ENCODE measurements around the gene SMCHD1. TPM values are rescaled to one million over a fixed set of nuclear protein-coding genes. Genes with fewer than 3 reads are reported as not detected.

The SMCHD1 gene
- total and polyA plus RNA-seq, 2 experiments from 2014 or later = 7.7 to 39.0 TPM

GRCh38 chr18:2792395-2792794 lies 136.9 kb downstream of the SMCHD1 start:
- Histone ChIP-seq H3K36me3 (ENCODE audit: insufficient read depth) (no peaks in the 10 kb centered on the region), H3K4me1 (ENCODE audit: insufficient read depth) (no peaks in the 10 kb centered on the region; the same call in 1 of the 2 replicates), H3K4me2 (no peak overlapping the region), H3K9me2 (ENCODE audit: insufficient read depth) (no peaks in the 10 kb centered on the region), H3K27ac (ENCODE audit: low read depth) (no peak overlapping the region), H3K27me3 (ENCODE audit: insufficient read depth) (no peaks in the 10 kb centered on the region), H3K4me3 (no peak overlapping the region), H2AFZ (no peak overlapping the region), H3K79me2 (replicated peaks; ENCODE audit: insufficient read depth) (no peaks in the 10 kb centered on the region), H4K20me1 (replicated peaks; ENCODE audit: insufficient read depth) (no peaks in the 10 kb centered on the region), H3F3A (replicated peaks; ENCODE audit: low read depth) (no peaks in the 10 kb centered on the region)
- TF ChIP-seq EZH2phosphoT487 (IDR thresholded peaks at IDR 0.05; ENCODE audit: unreplicated experiment) (no peak), ZNF331 (CRISPR knock-in tag; IDR thresholded peaks at IDR 0.05; ENCODE audit: low read depth) (no peak), NANOG (IDR thresholded peaks at IDR 0.05; ENCODE audit: borderline replicate concordance) (no peak), EZH2 (IDR thresholded peaks at IDR 0.05; ENCODE audit: low read depth, unreplicated experiment) (no peak), CTCF (conservative IDR thresholded peaks at IDR 0.05; ENCODE audit: low read depth in 2 of 2) (no peak), CREB1 (CRISPR knock-in tag; IDR thresholded peaks at IDR 0.05; ENCODE audit: low read depth) (no peak), STAT1 (IDR thresholded peaks at IDR 0.05; ENCODE audit: unreplicated experiment) (no peak), POLR2AphosphoS5 (IDR thresholded peaks at IDR 0.05; ENCODE audit: low read depth) (no peak), ZNF114 (CRISPR knock-in tag; IDR thresholded peaks at IDR 0.05) (no peak), JUNB (IDR thresholded peaks at IDR 0.05; ENCODE audit: unreplicated experiment) (no peak)
- TF ChIP-seq, protein P1, sequence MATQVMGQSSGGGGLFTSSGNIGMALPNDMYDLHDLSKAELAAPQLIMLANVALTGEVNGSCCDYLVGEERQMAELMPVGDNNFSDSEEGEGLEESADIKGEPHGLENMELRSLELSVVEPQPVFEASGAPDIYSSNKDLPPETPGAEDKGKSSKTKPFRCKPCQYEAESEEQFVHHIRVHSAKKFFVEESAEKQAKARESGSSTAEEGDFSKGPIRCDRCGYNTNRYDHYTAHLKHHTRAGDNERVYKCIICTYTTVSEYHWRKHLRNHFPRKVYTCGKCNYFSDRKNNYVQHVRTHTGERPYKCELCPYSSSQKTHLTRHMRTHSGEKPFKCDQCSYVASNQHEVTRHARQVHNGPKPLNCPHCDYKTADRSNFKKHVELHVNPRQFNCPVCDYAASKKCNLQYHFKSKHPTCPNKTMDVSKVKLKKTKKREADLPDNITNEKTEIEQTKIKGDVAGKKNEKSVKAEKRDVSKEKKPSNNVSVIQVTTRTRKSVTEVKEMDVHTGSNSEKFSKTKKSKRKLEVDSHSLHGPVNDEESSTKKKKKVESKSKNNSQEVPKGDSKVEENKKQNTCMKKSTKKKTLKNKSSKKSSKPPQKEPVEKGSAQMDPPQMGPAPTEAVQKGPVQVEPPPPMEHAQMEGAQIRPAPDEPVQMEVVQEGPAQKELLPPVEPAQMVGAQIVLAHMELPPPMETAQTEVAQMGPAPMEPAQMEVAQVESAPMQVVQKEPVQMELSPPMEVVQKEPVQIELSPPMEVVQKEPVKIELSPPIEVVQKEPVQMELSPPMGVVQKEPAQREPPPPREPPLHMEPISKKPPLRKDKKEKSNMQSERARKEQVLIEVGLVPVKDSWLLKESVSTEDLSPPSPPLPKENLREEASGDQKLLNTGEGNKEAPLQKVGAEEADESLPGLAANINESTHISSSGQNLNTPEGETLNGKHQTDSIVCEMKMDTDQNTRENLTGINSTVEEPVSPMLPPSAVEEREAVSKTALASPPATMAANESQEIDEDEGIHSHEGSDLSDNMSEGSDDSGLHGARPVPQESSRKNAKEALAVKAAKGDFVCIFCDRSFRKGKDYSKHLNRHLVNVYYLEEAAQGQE (IDR thresholded peaks at IDR 0.05; ENCODE audit: unreplicated experiment) = no peak
- TF ChIP-seq, protein P2, sequence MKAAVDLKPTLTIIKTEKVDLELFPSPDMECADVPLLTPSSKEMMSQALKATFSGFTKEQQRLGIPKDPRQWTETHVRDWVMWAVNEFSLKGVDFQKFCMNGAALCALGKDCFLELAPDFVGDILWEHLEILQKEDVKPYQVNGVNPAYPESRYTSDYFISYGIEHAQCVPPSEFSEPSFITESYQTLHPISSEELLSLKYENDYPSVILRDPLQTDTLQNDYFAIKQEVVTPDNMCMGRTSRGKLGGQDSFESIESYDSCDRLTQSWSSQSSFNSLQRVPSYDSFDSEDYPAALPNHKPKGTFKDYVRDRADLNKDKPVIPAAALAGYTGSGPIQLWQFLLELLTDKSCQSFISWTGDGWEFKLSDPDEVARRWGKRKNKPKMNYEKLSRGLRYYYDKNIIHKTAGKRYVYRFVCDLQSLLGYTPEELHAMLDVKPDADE (IDR thresholded peaks at IDR 0.05) = no peak
- TF ChIP-seq, protein P3, sequence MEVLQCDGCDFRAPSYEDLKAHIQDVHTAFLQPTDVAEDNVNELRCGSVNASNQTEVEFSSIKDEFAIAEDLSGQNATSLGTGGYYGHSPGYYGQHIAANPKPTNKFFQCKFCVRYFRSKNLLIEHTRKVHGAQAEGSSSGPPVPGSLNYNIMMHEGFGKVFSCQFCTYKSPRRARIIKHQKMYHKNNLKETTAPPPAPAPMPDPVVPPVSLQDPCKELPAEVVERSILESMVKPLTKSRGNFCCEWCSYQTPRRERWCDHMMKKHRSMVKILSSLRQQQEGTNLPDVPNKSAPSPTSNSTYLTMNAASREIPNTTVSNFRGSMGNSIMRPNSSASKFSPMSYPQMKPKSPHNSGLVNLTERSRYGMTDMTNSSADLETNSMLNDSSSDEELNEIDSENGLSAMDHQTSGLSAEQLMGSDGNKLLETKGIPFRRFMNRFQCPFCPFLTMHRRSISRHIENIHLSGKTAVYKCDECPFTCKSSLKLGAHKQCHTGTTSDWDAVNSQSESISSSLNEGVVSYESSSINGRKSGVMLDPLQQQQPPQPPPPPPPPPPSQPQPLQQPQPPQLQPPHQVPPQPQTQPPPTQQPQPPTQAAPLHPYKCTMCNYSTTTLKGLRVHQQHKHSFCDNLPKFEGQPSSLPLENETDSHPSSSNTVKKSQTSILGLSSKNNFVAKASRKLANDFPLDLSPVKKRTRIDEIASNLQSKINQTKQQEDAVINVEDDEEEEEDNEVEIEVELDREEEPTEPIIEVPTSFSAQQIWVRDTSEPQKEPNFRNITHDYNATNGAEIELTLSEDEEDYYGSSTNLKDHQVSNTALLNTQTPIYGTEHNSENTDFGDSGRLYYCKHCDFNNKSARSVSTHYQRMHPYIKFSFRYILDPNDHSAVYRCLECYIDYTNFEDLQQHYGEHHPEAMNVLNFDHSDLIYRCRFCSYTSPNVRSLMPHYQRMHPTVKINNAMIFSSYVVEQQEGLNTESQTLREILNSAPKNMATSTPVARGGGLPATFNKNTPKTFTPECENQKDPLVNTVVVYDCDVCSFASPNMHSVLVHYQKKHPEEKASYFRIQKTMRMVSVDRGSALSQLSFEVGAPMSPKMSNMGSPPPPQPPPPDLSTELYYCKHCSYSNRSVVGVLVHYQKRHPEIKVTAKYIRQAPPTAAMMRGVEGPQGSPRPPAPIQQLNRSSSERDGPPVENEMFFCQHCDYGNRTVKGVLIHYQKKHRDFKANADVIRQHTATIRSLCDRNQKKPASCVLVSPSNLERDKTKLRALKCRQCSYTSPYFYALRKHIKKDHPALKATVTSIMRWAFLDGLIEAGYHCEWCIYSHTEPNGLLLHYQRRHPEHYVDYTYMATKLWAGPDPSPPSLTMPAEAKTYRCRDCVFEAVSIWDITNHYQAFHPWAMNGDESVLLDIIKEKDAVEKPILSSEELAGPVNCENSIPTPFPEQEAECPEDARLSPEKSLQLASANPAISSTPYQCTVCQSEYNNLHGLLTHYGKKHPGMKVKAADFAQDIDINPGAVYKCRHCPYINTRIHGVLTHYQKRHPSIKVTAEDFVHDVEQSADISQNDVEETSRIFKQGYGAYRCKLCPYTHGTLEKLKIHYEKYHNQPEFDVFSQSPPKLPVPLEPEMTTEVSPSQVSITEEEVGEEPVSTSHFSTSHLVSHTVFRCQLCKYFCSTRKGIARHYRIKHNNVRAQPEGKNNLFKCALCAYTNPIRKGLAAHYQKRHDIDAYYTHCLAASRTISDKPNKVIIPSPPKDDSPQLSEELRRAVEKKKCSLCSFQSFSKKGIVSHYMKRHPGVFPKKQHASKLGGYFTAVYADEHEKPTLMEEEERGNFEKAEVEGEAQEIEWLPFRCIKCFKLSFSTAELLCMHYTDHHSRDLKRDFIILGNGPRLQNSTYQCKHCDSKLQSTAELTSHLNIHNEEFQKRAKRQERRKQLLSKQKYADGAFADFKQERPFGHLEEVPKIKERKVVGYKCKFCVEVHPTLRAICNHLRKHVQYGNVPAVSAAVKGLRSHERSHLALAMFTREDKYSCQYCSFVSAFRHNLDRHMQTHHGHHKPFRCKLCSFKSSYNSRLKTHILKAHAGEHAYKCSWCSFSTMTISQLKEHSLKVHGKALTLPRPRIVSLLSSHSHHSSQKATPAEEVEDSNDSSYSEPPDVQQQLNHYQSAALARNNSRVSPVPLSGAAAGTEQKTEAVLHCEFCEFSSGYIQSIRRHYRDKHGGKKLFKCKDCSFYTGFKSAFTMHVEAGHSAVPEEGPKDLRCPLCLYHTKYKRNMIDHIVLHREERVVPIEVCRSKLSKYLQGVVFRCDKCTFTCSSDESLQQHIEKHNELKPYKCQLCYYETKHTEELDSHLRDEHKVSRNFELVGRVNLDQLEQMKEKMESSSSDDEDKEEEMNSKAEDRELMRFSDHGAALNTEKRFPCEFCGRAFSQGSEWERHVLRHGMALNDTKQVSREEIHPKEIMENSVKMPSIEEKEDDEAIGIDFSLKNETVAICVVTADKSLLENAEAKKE (CRISPR knock-in tag; IDR thresholded peaks at IDR 0.05) = no peak
- Mint-ChIP-seq H3K27me3 (ENCODE audit: insufficient read depth, low read depth, poor library complexity) (peaks cover 2% of the 10 kb centered on the region), H3K9me3 (no peaks in the 10 kb centered on the region), H3K4me1 (peaks cover 3% of the 10 kb centered on the region; the same call in 1 of the 3 replicates), H3K36me3 (ENCODE audit: low read depth) (peaks cover 27% of the 10 kb centered on the region; the same call in 2 of the 3 replicates), H3K27ac (no peak overlapping the region), H3K4me3 (no peak overlapping the region)
- ATAC-seq = no peak
- DNase-seq (ENCODE audit: low spot score) = no peak
